H54 (cell line): ENCODE measurements around the gene ADD2.
"Not testable (repeated sequence)": the region's sequence is repeated elsewhere in the genome, so short reads cannot be mapped to it uniquely, and the experiment has no call there.

ENCODE experiments used
- DNase-seq: peaks from one replicate; pipeline ENCODE4 v3.0.0; 2011; ENCODE audit warnings: low spot score, mixed read lengths; ENCODE audit not compliant: insufficient read length
- FAIRE-seq: peaks from 3 replicates; lab custom pipeline; 2011; peaks lifted over from hg19 to GRCh38; lab: Jason Lieb, UNC
- POLR2A ChIP-seq: IDR thresholded peaks from 2 replicates; pipeline ENCODE4 v1.6.1; 2011; ENCODE audit warnings: low read depth, mild to moderate bottlenecking, low read length

ADD2 gene

DNA sequence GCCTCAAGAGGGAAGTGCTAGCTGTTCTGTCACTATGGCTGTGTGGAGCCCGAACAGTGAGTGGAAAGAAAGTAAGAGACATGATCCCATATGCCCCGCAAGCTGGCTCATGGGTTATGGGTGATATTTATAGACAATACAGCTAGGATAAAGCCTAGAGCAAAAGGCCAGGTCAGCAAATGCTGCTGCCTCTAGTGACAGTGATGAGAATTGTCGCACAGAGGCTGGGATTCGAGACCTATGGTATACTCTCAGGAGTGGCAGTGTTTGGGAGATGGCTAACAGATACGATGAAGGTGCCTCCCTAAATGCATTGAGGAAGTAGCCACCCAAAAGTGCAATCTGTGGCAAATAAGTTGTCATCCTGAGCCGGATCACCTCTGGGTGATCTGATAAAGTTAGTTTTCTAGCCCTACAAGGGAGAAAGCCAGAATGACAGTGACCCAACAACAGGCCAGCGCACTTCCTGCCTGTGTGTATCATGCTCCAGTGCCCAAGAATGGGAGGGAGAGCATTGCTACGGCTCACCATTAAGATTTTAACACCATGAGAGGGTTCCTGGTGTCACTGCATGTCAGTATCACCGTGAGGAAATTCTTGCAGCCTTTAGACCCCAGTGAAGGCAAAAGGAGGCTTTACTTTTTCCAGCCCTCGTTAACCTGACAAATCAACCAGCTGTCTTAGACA lies 122.1 kb downstream of the ADD2 start:
- FAIRE-seq: no peak
- DNase-seq: peak; percentile 24
- TF ChIP-seq POLR2A: no peak

- FAIRE-seq: no peak
- DNase-seq: peak; percentile 42
Measured at GRCh38 chr2:70643715-70644114, 124.3 kb downstream of the ADD2 start.

DNA sequence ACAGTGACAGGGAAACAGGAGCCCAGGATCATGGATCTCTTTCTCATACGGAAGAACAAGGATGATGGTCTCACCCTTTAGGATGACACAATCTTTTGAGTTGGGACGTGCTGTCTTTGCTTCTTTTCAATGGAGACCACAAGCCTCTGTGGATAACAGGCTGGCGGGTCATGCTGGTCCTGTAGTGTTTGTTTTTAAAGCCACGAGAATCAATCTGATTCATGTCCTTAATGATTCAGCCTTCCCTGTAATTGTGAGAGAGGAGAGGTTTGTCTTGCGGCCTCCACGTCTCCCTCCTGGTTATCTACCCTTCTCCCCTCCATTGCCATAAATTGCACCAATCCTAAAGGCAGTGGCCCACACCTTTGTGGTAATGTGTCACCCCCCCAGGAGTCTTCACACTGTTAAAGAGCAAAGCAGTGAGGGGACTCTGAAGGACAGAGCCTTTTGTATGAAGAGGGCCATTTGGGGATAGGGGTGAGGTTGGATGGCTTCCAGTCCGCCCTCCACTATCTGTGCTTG lies 126.7 kb downstream of the ADD2 start:
- TF ChIP-seq POLR2A: no peak
- DNase-seq (no peak), FAIRE-seq (no peak)

More at GRCh38 chr2:70643715-70644114, 124.3 kb downstream of the ADD2 start:
- no peak for TF ChIP-seq POLR2A

DNA sequence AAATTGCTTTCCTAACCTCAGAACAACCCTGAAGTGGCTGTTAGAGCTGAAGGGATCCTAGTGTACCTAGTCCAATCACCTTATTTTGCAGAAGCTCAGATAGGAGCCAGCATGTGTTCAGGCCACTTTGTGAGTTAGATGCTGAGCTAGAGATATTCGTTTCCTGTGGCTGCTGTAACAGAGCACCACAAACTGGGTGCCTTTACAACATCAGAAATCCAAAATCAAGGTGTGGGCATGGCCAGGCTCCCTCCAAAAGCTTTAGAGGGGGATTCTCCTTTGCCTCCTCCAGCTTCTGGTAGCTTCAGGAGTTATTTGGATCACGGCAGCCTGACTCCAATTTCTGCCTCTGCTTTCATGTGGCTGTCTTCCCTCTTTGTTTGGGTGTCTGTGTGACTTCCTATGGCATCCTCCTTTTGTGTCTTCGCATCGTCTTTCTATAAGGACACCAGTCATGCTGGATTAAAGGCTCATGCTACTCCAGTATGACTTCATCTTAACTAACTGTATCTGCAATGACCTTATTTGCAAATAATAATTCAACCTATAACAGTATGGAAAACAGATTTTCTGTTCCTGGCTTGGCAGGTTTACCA lies 128.1 kb downstream of the ADD2 start:
- no peak for FAIRE-seq
- DNase-seq: no peak
- TF ChIP-seq POLR2A: no peak

- no peak for TF ChIP-seq POLR2A
- no peak for DNase-seq
- FAIRE-seq: no peak
Measured at GRCh38 chr2:70638561-70638960, 129.4 kb downstream of the ADD2 start.

GRCh38 chr2:70633508-70633907 lies 134.5 kb downstream of the ADD2 start:
- FAIRE-seq (no peak), DNase-seq (no peak)
- no peak for TF ChIP-seq POLR2A

GRCh38 chr2:70632966-70633365 lies 135.0 kb downstream of the ADD2 start:
- TF ChIP-seq POLR2A: no peak
- FAIRE-seq: no peak
- DNase-seq: no peak

GRCh38 chr2:70632388-70632787 lies 135.6 kb downstream of the ADD2 start:
- DNase-seq: no peak
- TF ChIP-seq POLR2A: no peak
- FAIRE-seq: no peak

DNA sequence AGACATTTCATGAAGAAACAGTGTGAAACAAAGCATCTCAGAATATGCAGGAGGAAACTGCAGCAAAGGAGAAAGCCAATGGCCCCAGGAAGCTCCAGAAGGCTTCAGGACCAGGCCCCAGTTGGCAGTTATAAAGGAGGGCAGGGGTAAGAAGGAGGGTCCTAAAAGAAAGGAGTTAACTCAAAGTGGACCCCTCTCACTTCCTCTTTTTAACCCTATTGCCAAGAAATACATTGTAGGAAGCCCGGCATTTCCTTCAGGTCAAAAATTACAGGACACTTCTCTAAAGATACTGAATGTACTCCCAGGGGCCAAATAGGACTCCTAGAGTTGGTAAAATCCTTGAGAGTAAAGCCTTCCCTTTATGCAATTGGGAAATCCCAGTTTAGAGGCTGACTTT lies 137.2 kb downstream of the ADD2 start:
- FAIRE-seq (no peak), DNase-seq (no peak)
- TF ChIP-seq POLR2A: no peak

DNA sequence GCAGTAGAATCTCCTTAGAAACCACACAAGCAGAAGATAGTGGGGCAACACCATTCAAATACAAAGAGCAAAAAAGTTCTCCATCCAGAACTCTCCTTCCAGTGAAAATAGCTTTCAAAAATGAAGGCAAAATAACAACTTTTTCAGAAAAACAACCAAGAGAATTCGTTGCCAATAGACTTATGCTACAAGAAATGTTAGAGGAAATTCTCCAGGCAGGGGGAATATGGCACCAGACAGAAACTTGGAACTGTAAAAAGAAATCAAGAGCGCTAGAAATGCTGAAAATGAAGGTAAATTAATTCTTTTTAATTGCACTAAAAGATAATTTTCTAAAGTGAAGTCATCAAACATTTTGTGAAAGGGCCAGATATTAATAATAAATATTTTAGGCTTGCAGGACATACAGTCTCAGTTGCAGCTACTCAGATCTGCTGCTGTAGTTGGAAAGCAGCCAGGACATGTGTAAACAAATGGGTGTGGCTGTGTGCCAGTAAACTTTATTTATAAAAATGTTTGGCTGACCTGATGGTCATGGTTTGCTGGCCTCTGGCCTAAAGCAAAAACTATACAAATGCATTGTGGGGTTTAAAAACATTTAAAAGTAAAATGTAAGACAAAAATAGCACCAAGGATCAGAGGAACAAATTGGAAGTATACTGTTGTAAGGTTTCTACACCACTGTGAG lies 140.6 kb downstream of the ADD2 start:
- no peak for TF ChIP-seq POLR2A
- FAIRE-seq (no peak), DNase-seq (no peak)

DNA sequence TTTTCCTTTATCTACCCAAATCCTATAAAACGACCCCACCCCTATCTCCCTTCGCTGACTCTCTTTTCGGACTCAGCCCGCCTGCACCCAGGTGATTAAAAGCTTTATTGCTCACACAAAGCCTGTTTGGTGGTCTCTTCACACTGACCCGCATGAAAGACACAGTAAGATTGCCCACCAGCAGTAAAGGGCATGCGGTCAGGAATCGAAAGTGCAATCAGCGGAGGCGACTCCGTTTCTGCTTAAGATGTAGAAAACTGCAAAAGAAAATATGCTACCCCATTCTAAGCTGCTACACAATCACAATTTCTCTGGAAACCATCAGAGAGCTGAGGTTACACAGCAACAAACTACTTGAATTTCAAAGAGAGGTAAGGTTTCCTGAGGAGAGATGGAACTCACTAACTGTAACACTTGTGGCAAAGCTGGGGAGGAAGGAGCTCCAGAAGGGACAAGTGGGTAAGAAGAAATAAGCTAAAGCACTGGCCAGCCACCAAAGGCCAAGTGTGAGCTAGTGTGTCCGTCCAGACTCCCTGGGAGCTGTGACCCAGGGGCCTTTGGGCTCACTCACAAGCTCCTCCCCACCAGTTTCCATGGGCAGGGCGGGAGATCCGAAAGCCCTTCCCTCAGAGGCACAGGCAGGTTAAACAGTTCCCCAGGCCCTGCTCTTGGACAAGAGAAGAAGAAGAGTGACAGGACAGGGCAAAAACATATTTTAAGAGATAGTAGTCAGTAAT lies 141.6 kb downstream of the ADD2 start:
- no peak for TF ChIP-seq POLR2A
- FAIRE-seq: no peak
- DNase-seq: no peak

GRCh38 chr2:70621536-70621935 lies 146.5 kb downstream of the ADD2 start:
- not testable (repeated sequence) for FAIRE-seq, DNase-seq

DNA sequence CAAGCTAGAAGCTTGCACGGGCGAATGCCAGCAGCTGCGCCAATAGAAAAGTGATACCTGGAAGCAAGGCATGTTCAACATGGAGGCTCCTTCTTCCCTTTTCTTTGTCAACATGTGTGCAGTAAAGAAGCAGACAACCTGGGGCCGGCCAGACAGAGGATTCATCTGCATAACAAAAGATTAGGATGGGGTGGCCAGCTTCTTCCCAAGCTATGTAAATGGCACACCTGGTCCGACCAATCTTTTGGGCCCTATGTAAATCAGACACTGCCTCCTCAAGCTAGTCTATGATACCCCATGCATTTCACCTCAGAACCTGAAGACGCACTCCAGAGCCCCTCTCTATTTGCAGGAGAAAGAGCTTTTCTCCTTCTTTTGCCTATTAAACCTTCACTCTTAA lies 148.0 kb downstream of the ADD2 start:
- DNase-seq (no peak), FAIRE-seq (no peak)
- no peak for TF ChIP-seq POLR2A

DNA sequence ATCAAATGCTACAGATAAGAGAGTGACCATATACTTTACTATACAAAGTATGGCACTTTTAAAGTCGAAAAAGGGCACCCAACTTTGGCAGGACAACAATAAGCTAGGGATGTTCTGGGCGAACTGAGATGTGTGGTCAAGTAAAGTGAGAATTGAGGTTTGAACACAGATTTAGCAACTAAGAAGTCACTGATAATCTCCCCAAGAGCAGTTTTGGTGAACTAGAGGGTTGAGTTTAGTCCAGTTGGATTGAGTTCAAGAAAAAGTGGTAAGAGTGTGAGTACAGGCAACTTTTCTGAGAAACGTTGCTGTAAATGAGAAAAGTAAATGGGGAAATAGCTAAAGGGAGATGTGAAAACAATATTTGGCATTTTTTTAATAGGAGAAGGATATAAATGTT lies 148.8 kb downstream of the ADD2 start:
- no peak for DNase-seq
- FAIRE-seq: no peak
- no peak for TF ChIP-seq POLR2A
